NCI-H1694 treated with DMSO at 0.1 percent for 48 hours (cell line): ENCODE measurements around the gene SGMS2.
"Not testable (repeated sequence)": the region's sequence is repeated elsewhere in the genome, so short reads cannot be mapped to it uniquely, and the experiment has no call there.

Experiments
- DNase-seq: peaks from one replicate; lab custom pipeline; 2025; lab: John Stamatoyannopoulos, UW

SGMS2 gene

DNA sequence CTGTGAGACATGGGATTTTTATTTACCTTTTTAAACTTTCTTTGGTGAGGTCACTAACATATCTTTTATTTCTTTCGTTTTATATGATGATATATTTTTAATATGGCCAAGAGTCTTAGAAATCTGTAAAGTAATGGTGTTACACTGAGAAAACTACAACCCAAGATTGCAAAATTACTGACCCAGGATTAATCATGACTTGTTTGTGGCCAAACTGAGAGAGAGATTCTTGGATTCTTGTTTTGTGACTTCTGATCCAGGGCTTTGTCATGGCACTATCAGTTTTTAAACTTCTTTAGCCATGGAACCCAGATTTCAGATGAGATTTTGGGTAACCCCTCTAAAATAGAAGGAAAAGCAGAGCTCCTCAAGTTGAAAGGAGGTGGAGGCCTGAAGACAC is 42.0 kb downstream of the SGMS2 start:
- DNase-seq: no peak

GRCh38 chr4:107870236-107870635 is 45.5 kb downstream of the SGMS2 start:
- no peak for DNase-seq

DNA sequence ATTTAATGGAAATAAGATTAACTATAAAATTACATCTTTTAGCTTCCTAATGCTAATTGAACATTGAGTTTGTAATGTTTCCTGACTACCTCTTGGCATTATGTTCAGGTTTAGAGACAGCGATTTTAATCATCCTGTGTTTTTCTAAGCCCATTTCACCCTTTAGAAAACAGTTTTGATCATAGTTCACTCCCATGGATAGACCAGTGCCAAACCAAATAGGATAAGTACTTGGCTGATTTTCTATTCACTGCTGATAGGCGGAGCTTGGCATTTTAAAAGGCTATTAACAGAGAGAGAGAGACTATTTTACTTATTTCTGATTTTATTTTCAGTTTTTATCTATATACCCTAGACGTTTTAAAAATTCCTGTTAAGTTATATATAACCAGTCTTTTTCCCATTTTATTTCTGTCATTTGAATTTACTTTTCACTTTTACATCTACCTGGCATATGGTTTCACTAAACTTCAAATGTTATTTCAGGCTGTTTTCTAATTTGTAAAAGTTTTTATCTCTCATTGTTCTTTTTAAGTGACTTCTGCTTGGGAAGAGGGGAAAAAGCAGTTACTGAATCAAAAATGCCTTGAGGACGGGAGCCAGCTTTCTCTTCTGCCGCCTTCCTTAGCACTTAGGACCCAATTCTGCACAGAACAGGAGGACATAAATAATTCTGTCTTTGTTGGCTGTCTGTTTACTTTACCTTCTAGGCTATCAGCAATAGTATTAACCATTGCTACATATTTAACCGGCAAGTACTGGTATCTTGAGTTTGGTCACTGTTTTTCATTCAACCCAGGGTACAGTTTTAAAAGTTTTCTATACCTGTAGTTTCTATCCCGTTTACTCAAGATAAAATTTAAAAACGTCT is 46.4 kb downstream of the SGMS2 start:
- no peak for DNase-seq

- no peak for DNase-seq
Observed at GRCh38 chr4:107874024-107874423, 49.3 kb downstream of the SGMS2 start.

- no peak for DNase-seq
Observed at GRCh38 chr4:107876099-107876498, 51.4 kb downstream of the SGMS2 start.

GRCh38 chr4:107877361-107877760 is 52.6 kb downstream of the SGMS2 start:
- no peak for DNase-seq

GRCh38 chr4:107885865-107886264 is 61.1 kb downstream of the SGMS2 start:
- no peak for DNase-seq

DNA sequence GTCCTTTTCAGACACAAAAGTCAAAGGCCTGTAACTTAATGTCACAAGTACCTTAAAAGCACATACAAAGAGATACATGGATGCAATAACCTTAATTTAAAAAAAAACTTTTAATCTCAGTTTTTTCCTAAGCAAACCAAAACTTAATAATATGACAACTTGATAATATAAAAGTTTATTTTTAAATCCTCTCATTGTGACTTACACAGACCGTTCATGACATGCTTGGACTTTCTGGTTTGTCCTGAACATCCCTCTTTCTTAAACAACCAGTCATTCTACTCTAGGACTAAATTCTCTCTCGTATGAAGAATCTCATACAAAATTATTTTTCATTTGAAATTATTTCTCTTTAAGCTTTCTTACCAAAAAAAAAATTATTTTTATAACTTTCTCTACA is 63.5 kb downstream of the SGMS2 start:
- DNase-seq: no peak

GRCh38 chr4:107890779-107891178 is 66.0 kb downstream of the SGMS2 start:
- no peak for DNase-seq

GRCh38 chr4:107891299-107891698 is 66.6 kb downstream of the SGMS2 start:
- DNase-seq: no peak

- no peak for DNase-seq
Observed at GRCh38 chr4:107893171-107894137, 68.7 kb downstream of the SGMS2 start.

- DNase-seq: no peak
Observed at GRCh38 chr4:107894138-107894603, 69.4 kb downstream of the SGMS2 start.

GRCh38 chr4:107896158-107896645 is 71.5 kb downstream of the SGMS2 start:
- DNase-seq: no peak

DNA sequence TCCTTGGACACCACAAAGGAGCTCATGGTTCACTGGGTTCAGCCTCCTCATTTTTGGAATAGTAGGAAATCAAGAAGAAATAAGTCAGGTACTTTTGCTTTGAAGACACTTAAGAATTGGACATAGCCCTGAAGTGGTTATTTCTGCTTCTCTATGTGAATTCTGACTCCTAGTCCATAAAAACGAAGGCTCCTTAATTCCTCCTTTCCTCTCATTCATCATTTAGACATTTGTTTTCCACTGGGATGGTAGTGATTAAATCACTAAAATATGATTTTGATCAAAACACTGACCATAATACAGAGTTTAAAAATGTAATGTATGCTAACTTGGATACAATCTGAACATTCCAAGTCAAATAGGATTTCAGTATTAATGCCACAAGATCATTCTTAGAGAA is 71.9 kb downstream of the SGMS2 start:
- no peak for DNase-seq

- DNase-seq: no peak
Observed at GRCh38 chr4:107897823-107898222, 73.1 kb downstream of the SGMS2 start.

DNA sequence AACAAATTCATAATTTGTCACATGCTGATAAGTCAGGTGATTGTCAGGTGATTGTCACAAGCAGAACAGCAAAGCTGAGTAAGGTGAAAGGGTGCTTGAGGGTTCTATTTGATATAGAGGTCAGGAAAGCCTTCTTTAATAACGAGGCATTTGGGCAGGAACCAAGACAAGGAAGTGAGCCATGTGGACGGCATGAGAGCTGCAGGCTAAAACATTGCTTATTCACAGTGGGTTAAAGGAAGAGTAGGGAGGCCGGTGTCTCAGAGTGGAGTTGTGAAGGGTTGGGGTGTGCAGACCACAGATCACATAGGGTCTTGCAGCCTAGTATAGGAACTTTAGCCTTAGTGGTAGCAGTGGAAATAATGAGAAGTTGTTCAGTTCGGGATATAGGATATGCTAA is 75.3 kb downstream of the SGMS2 start:
- DNase-seq: no peak

GRCh38 chr4:107900508-107900907 is 75.8 kb downstream of the SGMS2 start:
- DNase-seq: no peak

- no peak for DNase-seq
Observed at GRCh38 chr4:107901213-107901934, 76.6 kb downstream of the SGMS2 start.

- DNase-seq: no peak
Observed at GRCh38 chr4:107902715-107903114, 78.0 kb downstream of the SGMS2 start.

- DNase-seq: not testable (repeated sequence)
Observed at GRCh38 chr4:107905082-107905481, 80.3 kb downstream of the SGMS2 start.

GRCh38 chr4:107906458-107907100 is 81.8 kb downstream of the SGMS2 start:
- DNase-seq: no peak
